NCI-H1048 (cell line): ENCODE results near the gene DDAH2.
"Not testable (repeated sequence)": the region's sequence is repeated elsewhere in the genome, so short reads cannot be mapped to it uniquely, and the experiment has no call there.

Source experiments
- DNase-seq: peaks from one replicate; lab custom pipeline; 2025; lab: John Stamatoyannopoulos, UW

The DDAH2 gene

GRCh38 chr6:31713991-31714684, 15.0 kb downstream of the DDAH2 start:
- DNase-seq: no peak

GRCh38 chr6:31713465-31713864, 15.6 kb downstream of the DDAH2 start:
- DNase-seq: no peak

GRCh38 chr6:31712296-31712695, 16.8 kb downstream of the DDAH2 start:
- no peak for DNase-seq

- DNase-seq: no peak
Measured at GRCh38 chr6:31711233-31711632, 17.9 kb downstream of the DDAH2 start.

- no peak for DNase-seq
Measured at GRCh38 chr6:31710523-31711219, 18.4 kb downstream of the DDAH2 start.

GRCh38 chr6:31709157-31709556, 19.9 kb downstream of the DDAH2 start:
- DNase-seq: not testable (repeated sequence)

GRCh38 chr6:31708224-31708623, 20.9 kb downstream of the DDAH2 start:
- no peak for DNase-seq

GRCh38 chr6:31707701-31708100, 21.4 kb downstream of the DDAH2 start:
- DNase-seq: no peak

- no peak for DNase-seq
Measured at GRCh38 chr6:31706599-31706998, 22.5 kb downstream of the DDAH2 start, which contains the start of gene LY6G6F. Gene LY6G6F (plus strand): TSS chr6:31706866. CDS start chr6:31706907, 41 bp downstream.

GRCh38 chr6:31705931-31706330, 23.2 kb downstream of the DDAH2 start:
- DNase-seq: no peak

- peak; percentile 96 for DNase-seq
Measured at GRCh38 chr6:31702819-31703716, 26.0 kb downstream of the DDAH2 start, which contains the start of gene ABHD16A. Gene ABHD16A (minus strand): TSS chr6:31703324. CDS start chr6:31703281, 43 bp downstream.

GRCh38 chr6:31702405-31702818, 26.7 kb downstream of the DDAH2 start:
- no peak for DNase-seq

- no peak for DNase-seq
Measured at GRCh38 chr6:31701666-31702404, 27.3 kb downstream of the DDAH2 start.

GRCh38 chr6:31700740-31701401, 28.2 kb downstream of the DDAH2 start:
- DNase-seq: no peak

GRCh38 chr6:31697555-31697954, 31.5 kb downstream of the DDAH2 start:
- no peak for DNase-seq

GRCh38 chr6:31693535-31693934, 35.6 kb downstream of the DDAH2 start:
- DNase-seq: no peak

- DNase-seq: no peak
Measured at GRCh38 chr6:31692886-31693285, 36.2 kb downstream of the DDAH2 start.

GRCh38 chr6:31692353-31692752, 36.7 kb downstream of the DDAH2 start:
- DNase-seq: no peak

- no peak for DNase-seq
Measured at GRCh38 chr6:31691564-31692108, 37.5 kb downstream of the DDAH2 start.

GRCh38 chr6:31691078-31691463, 38.0 kb downstream of the DDAH2 start:
- DNase-seq: no peak
